ENCODE data around the gene PF4V1.

- TF ChIP-seq, protein P1, sequence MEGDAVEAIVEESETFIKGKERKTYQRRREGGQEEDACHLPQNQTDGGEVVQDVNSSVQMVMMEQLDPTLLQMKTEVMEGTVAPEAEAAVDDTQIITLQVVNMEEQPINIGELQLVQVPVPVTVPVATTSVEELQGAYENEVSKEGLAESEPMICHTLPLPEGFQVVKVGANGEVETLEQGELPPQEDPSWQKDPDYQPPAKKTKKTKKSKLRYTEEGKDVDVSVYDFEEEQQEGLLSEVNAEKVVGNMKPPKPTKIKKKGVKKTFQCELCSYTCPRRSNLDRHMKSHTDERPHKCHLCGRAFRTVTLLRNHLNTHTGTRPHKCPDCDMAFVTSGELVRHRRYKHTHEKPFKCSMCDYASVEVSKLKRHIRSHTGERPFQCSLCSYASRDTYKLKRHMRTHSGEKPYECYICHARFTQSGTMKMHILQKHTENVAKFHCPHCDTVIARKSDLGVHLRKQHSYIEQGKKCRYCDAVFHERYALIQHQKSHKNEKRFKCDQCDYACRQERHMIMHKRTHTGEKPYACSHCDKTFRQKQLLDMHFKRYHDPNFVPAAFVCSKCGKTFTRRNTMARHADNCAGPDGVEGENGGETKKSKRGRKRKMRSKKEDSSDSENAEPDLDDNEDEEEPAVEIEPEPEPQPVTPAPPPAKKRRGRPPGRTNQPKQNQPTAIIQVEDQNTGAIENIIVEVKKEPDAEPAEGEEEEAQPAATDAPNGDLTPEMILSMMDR (IDR thresholded peaks at IDR 0.05), result no peak
- TF ChIP-seq POLR2A (IDR thresholded peaks at IDR 0.05) (no peak), POLR2AphosphoS5 (IDR thresholded peaks at IDR 0.05) (peak in 1 of 4 donors; percentile 22)
These were observed 19.4 kb downstream of the PF4V1 start for GRCh38 chr4:73872316-73873108.
